HEK293 (cell line): Measurements from ENCODE around the gene AK3.
"Not testable (repeated sequence)": the region's sequence is repeated elsewhere in the genome, so short reads cannot be mapped to it uniquely, and the experiment has no call there.

Source experiments
- CTCF ChIA-PET: fragments of 350-600 bp; formaldehyde crosslinking; extraction: SDS; loops from one replicate; lab custom pipeline; 2021; ENCODE audit warnings: antibody characterized with exemption; lab: Yijun Ruan, JAX
- POLR2A ChIA-PET: fragments of 300-600 bp; formaldehyde crosslinking; extraction: SDS; loops from one replicate; lab custom pipeline; 2020; ENCODE audit warnings: antibody characterized with exemption, inconsistent platforms; lab: Yijun Ruan, JAX
- H3K27ac ChIP-seq: fragments of 200-500 bp; sonication (Bioruptor generic); 2 replicates; pipeline ENCODE4 v1.5.1; 2014; ENCODE audit warnings: low read depth, low read length, control low read depth, inconsistent platforms; ENCODE audit errors: extremely low read depth
- H3K36me3 ChIP-seq, 2 experiments: fragments of 200-500 bp in 1 of 2; sonication (Bioruptor generic) in 1 of 2; 1 replicate in 1 of 2; 2 replicates in 1 of 2; pipeline ENCODE4 v1.5.1; 2014 to 2017; ENCODE audit warnings: inconsistent platforms in 2 of 2, low read length in 2 of 2; ENCODE audit not compliant: control insufficient read depth in 2 of 2, insufficient read depth in 1 of 2
- H3K4me1 ChIP-seq: fragments of 200-500 bp; sonication (Bioruptor generic); 2 replicates; pipeline ENCODE4 v1.5.1; 2014; ENCODE audit warnings: mild to moderate bottlenecking, low read length, inconsistent platforms; ENCODE audit not compliant: control insufficient read depth, insufficient read depth
- H3K4me3 ChIP-seq: 2 replicates; pipeline ENCODE4 v1.5.1; 2011; ENCODE audit warnings: low read depth, mild to moderate bottlenecking, control low read depth, low read length, moderate library complexity
- H3K9me3 ChIP-seq: fragments of 200-500 bp; sonication (Bioruptor generic); 2 replicates; pipeline ENCODE4 v1.5.1; 2014; ENCODE audit warnings: low read depth, low read length, inconsistent platforms; ENCODE audit not compliant: control insufficient read depth, insufficient read depth
- GLIS1 ChIP-seq: fragments of 450-650 bp; formaldehyde crosslinking; IDR thresholded peaks from 2 replicates; pipeline ENCODE4 v1.5.1; 2016; ENCODE audit warnings: missing biosample characterization, missing genetic modification characterization
- KLF7 ChIP-seq: fragments of 450-650 bp; formaldehyde crosslinking; IDR thresholded peaks from 2 replicates; pipeline ENCODE4 v1.5.1; 2016; ENCODE audit warnings: missing biosample characterization, missing genetic modification characterization, borderline replicate concordance
- PRDM1 ChIP-seq: fragments of 450-650 bp; formaldehyde crosslinking; IDR thresholded peaks from 2 replicates; pipeline ENCODE4; 2016; ENCODE audit warnings: missing biosample characterization, missing genetic modification characterization
- TRIM28 ChIP-seq: IDR thresholded peaks from 2 replicates; pipeline ENCODE4 v1.6.1; 2011; ENCODE audit warnings: low read length, control low read depth, borderline replicate concordance
- WT1 ChIP-seq: fragments of 450-650 bp; formaldehyde crosslinking; IDR thresholded peaks from 2 replicates; pipeline ENCODE4 v1.5.1; 2016; ENCODE audit warnings: missing biosample characterization, missing genetic modification characterization
- ZFP3 ChIP-seq: fragments of 450-650 bp; formaldehyde crosslinking; IDR thresholded peaks from 2 replicates; pipeline ENCODE4 v1.5.1; 2016; ENCODE audit warnings: low read depth, missing biosample characterization, missing genetic modification characterization
- ZNF140 ChIP-seq: fragments of 450-650 bp; formaldehyde crosslinking; IDR thresholded peaks from 2 replicates; pipeline ENCODE4 v1.5.1; 2016; ENCODE audit warnings: missing biosample characterization, missing genetic modification characterization
- ZNF175 ChIP-seq: fragments of 450-650 bp; formaldehyde crosslinking; IDR thresholded peaks from 2 replicates; pipeline ENCODE4 v1.5.1; 2016; ENCODE audit warnings: missing biosample characterization, missing genetic modification characterization
- ZNF19 ChIP-seq: fragments of 450-650 bp; formaldehyde crosslinking; IDR thresholded peaks from 2 replicates; pipeline ENCODE4; 2016; ENCODE audit warnings: missing biosample characterization, missing genetic modification characterization, low read depth
- TF ChIP-seq, protein P1 (sequence below): fragments of 450-650 bp; formaldehyde crosslinking; IDR thresholded peaks from 2 replicates; pipeline ENCODE4 v1.5.1; 2017; ENCODE audit warnings: missing biosample characterization, missing genetic modification characterization
- TF ChIP-seq, protein P2 (sequence below): fragments of 450-650 bp; formaldehyde crosslinking; IDR thresholded peaks from 2 replicates; pipeline ENCODE4 v1.5.1; 2016; ENCODE audit warnings: missing biosample characterization, missing genetic modification characterization, low read depth
- TF ChIP-seq, protein P3 (sequence below): fragments of 450-650 bp; formaldehyde crosslinking; IDR thresholded peaks from 2 replicates; pipeline ENCODE4 v1.5.1; 2017; ENCODE audit warnings: missing biosample characterization, missing genetic modification characterization
- TF ChIP-seq, protein P4 (sequence below): fragments of 450-650 bp; formaldehyde crosslinking; conservative IDR thresholded peaks from 2 replicates; pipeline ENCODE4 v1.5.1; 2016; ENCODE audit warnings: low read depth, missing biosample characterization, missing genetic modification characterization

AK3 gene

DNA sequence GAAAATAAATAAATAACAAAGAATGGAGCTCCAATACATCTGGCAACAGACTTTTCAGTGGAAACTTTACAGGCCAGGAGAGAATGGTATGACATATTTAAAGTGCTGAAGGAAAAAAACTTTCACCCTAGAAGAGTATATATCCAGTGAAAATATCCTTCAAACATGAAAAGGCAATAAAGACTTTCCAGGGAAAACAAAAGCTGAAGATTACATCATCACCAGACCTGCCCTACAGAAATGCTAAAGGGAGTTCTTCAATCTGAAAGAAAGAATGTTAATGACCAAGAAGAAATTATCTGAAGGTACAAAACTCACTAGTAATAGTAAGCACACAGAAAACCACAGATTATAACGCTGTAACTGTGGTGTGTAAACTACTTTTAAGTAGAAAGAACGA, 43.4 kb upstream of the AK3 start:
- no peak for TF ChIP-seq ZFP3 (tag by site-specific recombination)
- no peak for TF ChIP-seq ZNF175 (tag by site-specific recombination)
- no peak for TF ChIP-seq TRIM28
- TF ChIP-seq, protein P1, sequence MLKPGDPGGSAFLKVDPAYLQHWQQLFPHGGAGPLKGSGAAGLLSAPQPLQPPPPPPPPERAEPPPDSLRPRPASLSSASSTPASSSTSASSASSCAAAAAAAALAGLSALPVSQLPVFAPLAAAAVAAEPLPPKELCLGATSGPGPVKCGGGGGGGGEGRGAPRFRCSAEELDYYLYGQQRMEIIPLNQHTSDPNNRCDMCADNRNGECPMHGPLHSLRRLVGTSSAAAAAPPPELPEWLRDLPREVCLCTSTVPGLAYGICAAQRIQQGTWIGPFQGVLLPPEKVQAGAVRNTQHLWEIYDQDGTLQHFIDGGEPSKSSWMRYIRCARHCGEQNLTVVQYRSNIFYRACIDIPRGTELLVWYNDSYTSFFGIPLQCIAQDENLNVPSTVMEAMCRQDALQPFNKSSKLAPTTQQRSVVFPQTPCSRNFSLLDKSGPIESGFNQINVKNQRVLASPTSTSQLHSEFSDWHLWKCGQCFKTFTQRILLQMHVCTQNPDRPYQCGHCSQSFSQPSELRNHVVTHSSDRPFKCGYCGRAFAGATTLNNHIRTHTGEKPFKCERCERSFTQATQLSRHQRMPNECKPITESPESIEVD (tag by site-specific recombination), result peak; percentile 65
- TF ChIP-seq, protein P2, sequence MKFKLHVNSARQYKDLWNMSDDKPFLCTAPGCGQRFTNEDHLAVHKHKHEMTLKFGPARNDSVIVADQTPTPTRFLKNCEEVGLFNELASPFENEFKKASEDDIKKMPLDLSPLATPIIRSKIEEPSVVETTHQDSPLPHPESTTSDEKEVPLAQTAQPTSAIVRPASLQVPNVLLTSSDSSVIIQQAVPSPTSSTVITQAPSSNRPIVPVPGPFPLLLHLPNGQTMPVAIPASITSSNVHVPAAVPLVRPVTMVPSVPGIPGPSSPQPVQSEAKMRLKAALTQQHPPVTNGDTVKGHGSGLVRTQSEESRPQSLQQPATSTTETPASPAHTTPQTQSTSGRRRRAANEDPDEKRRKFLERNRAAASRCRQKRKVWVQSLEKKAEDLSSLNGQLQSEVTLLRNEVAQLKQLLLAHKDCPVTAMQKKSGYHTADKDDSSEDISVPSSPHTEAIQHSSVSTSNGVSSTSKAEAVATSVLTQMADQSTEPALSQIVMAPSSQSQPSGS (tag by site-specific recombination), result 0 out of 2 replicates have a peak, but pooled peaks have one; percentile 29
- peak; percentile 70 for TF ChIP-seq PRDM1 (tag by site-specific recombination)
- TF ChIP-seq, protein P3, sequence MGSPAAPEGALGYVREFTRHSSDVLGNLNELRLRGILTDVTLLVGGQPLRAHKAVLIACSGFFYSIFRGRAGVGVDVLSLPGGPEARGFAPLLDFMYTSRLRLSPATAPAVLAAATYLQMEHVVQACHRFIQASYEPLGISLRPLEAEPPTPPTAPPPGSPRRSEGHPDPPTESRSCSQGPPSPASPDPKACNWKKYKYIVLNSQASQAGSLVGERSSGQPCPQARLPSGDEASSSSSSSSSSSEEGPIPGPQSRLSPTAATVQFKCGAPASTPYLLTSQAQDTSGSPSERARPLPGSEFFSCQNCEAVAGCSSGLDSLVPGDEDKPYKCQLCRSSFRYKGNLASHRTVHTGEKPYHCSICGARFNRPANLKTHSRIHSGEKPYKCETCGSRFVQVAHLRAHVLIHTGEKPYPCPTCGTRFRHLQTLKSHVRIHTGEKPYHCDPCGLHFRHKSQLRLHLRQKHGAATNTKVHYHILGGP (tag by site-specific recombination), result peak; percentile 80
- 0 out of 2 replicates have a peak, but pooled peaks have one; percentile 23 for TF ChIP-seq WT1
- no peak for TF ChIP-seq ZNF140 (tag by site-specific recombination)
- TF ChIP-seq, all 188 proteins: peak for 5
- Histone ChIP-seq H3K36me3 (no peaks in the 10 kb centered on the region), H3K4me1 (no peaks in the 10 kb centered on the region), H3K4me3 (no peak overlapping the region), H3K9me3 (no peaks in the 10 kb centered on the region), H3K27ac (no peak overlapping the region)
- CTCF ChIA-PET, result interaction anchor here (0.7 to 1.2 kb wide), 2 partner anchors 25 to 328 kb away, joined by 3 to 4 read pairs; no protein-coding TSS in a partner anchor
- POLR2A ChIA-PET, result interaction anchor here (0.6 kb wide), 1 partner anchor 203 kb away, joined by 3 read pairs; no protein-coding TSS in a partner anchor

DNA sequence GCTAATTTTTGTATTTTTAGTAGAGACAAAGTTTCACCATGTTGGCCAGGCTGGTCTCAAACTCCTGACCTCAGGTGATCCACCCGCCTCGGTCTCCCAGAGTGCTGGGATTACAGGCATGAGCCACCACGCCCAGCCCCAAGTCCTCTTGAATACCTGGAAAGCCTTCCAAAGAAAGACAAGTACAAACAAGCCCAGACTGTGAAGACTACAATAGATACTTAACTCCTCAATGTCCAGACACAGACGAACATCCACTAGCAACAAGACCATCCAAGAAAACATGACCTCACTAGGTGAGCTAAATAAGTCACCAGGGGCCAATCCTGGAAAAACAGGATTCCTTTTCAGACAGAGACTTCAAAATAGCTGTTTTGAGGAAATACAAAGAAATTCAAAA, 42.2 kb upstream of the AK3 start:
- not testable (repeated sequence) for H3K4me3 ChIP-seq, H3K36me3 ChIP-seq, H3K4me1 ChIP-seq, H3K27ac ChIP-seq, H3K9me3 ChIP-seq
- POLR2A ChIA-PET, result interaction anchor here (0.7 kb wide), 1 partner anchor 44 kb away, joined by 4 read pairs; no protein-coding TSS in a partner anchor
- CTCF ChIA-PET, result interaction anchor here (0.6 to 1.7 kb wide), 4 partner anchors 14 to 991 kb away, joined by 3 to 7 read pairs (median 6); no protein-coding TSS in a partner anchor

DNA sequence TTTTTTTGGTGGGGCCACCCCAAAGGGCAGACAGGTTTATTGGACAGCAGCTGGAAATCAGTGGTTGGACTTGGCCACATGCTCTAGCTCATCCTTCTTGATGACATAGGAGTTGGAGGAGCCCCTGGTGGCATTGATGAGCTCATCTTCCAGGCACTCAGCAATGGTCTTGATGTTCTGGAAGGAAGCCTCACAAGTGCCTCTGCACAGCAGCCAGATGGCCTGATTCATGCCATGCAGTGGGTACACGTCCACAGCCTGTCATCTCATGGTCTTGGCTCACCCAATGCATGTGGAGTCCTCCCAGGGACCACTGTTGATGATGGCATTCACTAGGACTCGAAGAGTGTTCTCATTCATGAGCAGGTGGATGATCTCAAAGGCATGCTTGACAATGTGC, 40.4 kb upstream of the AK3 start:
- ChIA-PET CTCF (interaction anchor here (0.6 to 1.2 kb wide), 6 partner anchors 13 to 1037 kb away, joined by 3 to 9 read pairs (median 4); no protein-coding TSS in a partner anchor), POLR2A (interaction anchor here (0.6 kb wide), 1 partner anchor 566 kb away, joined by 3 read pairs; no protein-coding TSS in a partner anchor)
- Histone ChIP-seq H3K9me3 (no peaks in the 10 kb centered on the region), H3K27ac (no peak overlapping the region), H3K36me3 (no peaks in the 10 kb centered on the region), H3K4me1 (no peaks in the 10 kb centered on the region), H3K4me3 (no peak overlapping the region)
- TF ChIP-seq KLF7 (tag by site-specific recombination) (no peak), GLIS1 (tag by site-specific recombination) (0 out of 2 replicates have a peak, but pooled peaks have one; percentile 19), ZNF19 (tag by site-specific recombination) (no peak)
- TF ChIP-seq, protein P4, sequence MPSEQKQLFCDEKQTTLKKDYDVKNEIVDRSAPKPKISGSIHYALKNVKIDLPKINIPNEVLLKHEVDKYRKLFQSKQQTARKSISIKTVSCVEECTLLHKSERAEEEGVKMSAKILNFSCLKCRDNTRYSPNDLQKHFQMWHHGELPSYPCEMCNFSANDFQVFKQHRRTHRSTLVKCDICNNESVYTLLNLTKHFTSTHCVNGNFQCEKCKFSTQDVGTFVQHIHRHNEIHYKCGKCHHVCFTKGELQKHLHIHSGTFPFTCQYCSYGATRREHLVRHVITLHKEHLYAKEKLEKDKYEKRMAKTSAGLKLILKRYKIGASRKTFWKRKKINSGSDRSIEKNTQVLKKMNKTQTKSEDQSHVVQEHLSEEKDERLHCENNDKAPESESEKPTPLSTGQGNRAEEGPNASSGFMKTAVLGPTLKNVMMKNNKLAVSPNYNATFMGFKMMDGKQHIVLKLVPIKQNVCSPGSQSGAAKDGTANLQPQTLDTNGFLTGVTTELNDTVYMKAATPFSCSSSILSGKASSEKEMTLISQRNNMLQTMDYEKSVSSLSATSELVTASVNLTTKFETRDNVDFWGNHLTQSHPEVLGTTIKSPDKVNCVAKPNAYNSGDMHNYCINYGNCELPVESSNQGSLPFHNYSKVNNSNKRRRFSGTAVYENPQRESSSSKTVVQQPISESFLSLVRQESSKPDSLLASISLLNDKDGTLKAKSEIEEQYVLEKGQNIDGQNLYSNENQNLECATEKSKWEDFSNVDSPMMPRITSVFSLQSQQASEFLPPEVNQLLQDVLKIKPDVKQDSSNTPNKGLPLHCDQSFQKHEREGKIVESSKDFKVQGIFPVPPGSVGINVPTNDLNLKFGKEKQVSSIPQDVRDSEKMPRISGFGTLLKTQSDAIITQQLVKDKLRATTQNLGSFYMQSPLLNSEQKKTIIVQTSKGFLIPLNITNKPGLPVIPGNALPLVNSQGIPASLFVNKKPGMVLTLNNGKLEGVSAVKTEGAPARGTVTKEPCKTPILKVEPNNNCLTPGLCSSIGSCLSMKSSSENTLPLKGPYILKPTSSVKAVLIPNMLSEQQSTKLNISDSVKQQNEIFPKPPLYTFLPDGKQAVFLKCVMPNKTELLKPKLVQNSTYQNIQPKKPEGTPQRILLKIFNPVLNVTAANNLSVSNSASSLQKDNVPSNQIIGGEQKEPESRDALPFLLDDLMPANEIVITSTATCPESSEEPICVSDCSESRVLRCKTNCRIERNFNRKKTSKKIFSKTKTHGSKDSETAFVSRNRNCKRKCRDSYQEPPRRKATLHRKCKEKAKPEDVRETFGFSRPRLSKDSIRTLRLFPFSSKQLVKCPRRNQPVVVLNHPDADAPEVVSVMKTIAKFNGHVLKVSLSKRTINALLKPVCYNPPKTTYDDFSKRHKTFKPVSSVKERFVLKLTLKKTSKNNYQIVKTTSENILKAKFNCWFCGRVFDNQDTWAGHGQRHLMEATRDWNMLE (tag by site-specific recombination), result no peak
- TF ChIP-seq, all 188 proteins: peak for 1
